Type B pancreatic cell (in vitro differentiated cells): ENCODE measurements around the gene PRKAA1. TPM values are rescaled to one million over a fixed set of nuclear protein-coding genes. Genes with fewer than 3 reads are reported as not detected.
"Not testable (repeated sequence)": the region's sequence is repeated elsewhere in the genome, so short reads cannot be mapped to it uniquely, and the experiment has no call there.

Source experiments
- DNase-seq: peaks from one replicate; pipeline ENCODE4 v3.0.0; 2021; ENCODE audit warnings: mixed read lengths; ENCODE audit not compliant: unreplicated experiment; ENCODE audit errors: extremely low spot score
- H3K27ac Mint-ChIP-seq: 2 replicates; pipeline ENCODE4 v1.8.0; 2021; ENCODE audit warnings: mild to moderate bottlenecking, mixed read lengths
- H3K27me3 Mint-ChIP-seq: 2 replicates; pipeline ENCODE4 v1.8.0; 2021; ENCODE audit warnings: mixed read lengths
- H3K36me3 Mint-ChIP-seq: 2 replicates; pipeline ENCODE4 v1.8.0; 2021; ENCODE audit warnings: mixed read lengths
- H3K4me1 Mint-ChIP-seq: one replicate; pipeline ENCODE4 v1.8.0; 2021; ENCODE audit warnings: mixed read lengths; ENCODE audit not compliant: unreplicated experiment
- H3K4me3 Mint-ChIP-seq: 2 replicates; pipeline ENCODE4 v1.8.0; 2021; ENCODE audit warnings: mild to moderate bottlenecking, mixed read lengths
- H3K9me3 Mint-ChIP-seq: 2 replicates; pipeline ENCODE4 v1.8.0; 2021; ENCODE audit warnings: mixed read lengths
- CTCF ChIP-seq: fragments of 200-600 bp; sonication (generic); conservative IDR thresholded peaks from 2 replicates; pipeline ENCODE4 v1.5.0; 2021; ENCODE audit warnings: antibody characterized with exemption, mild to moderate bottlenecking
- total RNA-seq: library from RNA; stranded (reverse); gene quantifications from 2 replicates; pipeline ENCODE4 v1.2.1, GENCODE V29; 2021; ENCODE audit warnings: low replicate concordance

Gene PRKAA1
- total RNA-seq, 1 donor from 2014 or later: 58.6 TPM

- peaks cover 20% of the 10 kb centered on the region for H3K4me1 Mint-ChIP-seq
- H3K36me3 Mint-ChIP-seq: peaks cover 48% of the 10 kb centered on the region
- H3K4me3 Mint-ChIP-seq: no peak overlapping the region
- no peak overlapping the region for H3K27ac Mint-ChIP-seq
- no peak for DNase-seq
- no peaks in the 10 kb centered on the region for H3K9me3 Mint-ChIP-seq
- no peaks in the 10 kb centered on the region for H3K27me3 Mint-ChIP-seq
- no peak for TF ChIP-seq CTCF
Measured at GRCh38 chr5:40827188-40827977, 29.2 kb upstream of the PRKAA1 start.

GRCh38 chr5:40826489-40827187, 28.5 kb upstream of the PRKAA1 start:
- Mint-ChIP-seq H3K4me1 (peaks cover 13% of the 10 kb centered on the region), H3K27ac (no peak overlapping the region), H3K27me3 (no peaks in the 10 kb centered on the region), H3K9me3 (no peaks in the 10 kb centered on the region), H3K36me3 (peaks cover 41% of the 10 kb centered on the region), H3K4me3 (no peak overlapping the region)
- no peak for DNase-seq
- TF ChIP-seq CTCF: no peak

DNA sequence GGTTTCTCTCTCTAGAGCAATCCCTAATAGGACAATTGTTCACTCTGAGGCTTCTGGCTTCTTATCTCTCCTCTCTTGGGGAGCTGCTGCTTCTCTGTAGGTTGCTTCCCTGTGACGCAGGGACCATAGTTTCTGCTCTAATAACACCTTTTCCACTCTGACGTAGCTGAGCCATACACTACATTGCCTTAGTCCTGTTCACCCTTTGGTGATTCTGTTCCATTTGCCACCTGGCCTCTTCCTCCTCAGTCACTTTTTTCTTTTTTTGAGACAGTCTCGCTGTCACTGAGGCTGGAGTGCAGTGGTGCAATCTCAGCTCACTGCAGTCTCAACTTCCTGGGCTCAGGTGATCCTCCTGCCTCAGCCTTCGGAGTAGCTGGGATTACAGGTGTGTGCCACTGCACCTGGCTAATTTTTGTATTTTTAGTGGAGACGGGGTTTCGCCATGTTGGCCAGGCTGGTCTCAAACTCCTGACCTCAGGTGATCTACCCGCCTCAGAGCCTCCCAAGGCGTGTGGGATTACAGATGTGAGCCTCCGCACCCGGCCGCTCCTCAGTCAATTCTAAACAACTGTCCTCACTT, 27.4 kb upstream of the PRKAA1 start:
- not testable (repeated sequence) for H3K4me3 Mint-ChIP-seq, H3K27me3 Mint-ChIP-seq, H3K27ac Mint-ChIP-seq, H3K4me1 Mint-ChIP-seq, H3K9me3 Mint-ChIP-seq, DNase-seq
- H3K36me3 Mint-ChIP-seq: peaks cover 34% of the 10 kb centered on the region

- no peaks in the 10 kb centered on the region for H3K4me1 Mint-ChIP-seq
- no peak for TF ChIP-seq CTCF
- H3K27me3 Mint-ChIP-seq: no peaks in the 10 kb centered on the region
- DNase-seq: no peak
- H3K9me3 Mint-ChIP-seq: no peaks in the 10 kb centered on the region
- no peak overlapping the region for H3K27ac Mint-ChIP-seq
- peaks cover 15% of the 10 kb centered on the region for H3K36me3 Mint-ChIP-seq
- no peak overlapping the region for H3K4me3 Mint-ChIP-seq
Measured at GRCh38 chr5:40823459-40823858, 25.3 kb upstream of the PRKAA1 start.

DNA sequence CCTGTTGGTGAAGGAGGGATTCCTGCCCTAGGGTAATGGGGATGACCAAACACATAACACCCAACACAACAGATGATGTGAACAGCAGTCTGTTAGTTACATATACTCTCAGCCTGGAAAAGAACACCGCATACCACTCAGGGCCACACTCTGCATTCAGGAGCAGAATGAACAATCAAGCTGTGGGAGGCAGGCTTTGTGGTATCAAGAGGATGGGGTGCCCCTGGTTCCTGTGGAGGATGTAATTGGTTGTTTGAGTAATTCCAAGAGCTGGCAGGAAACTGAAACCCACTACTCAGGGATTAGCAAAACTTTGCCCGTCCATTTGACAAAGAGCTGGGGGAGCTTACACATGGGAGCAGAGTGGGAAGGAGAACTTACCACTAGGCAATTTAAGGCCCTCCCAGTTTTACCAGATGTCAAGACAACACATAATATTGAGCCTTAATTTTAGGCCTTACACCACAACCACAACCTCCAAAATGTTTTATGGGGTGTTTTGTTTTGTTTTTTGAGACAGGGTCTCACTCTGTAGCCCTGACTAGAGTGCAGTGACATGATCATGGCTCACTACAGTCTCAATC, 15.6 kb upstream of the PRKAA1 start:
- no peak for DNase-seq
- no peak for TF ChIP-seq CTCF
- Mint-ChIP-seq H3K27ac (no peak overlapping the region), H3K4me1 (no peaks in the 10 kb centered on the region), H3K36me3 (no peaks in the 10 kb centered on the region), H3K9me3 (no peaks in the 10 kb centered on the region), H3K4me3 (no peak overlapping the region), H3K27me3 (no peaks in the 10 kb centered on the region)
